GM19099 (cell line): ENCODE measurements around the gene SRP9.
A peak's percentile ranks its signal among the peaks of the same experiment; 100 is the strongest.

Experiments used
- POLR2A ChIP-seq: IDR thresholded peaks from 3 replicates; pipeline ENCODE4 v1.6.1; 2011; ENCODE audit warnings: low read depth; ENCODE audit not compliant: insufficient read length; ENCODE audit errors: extremely low read depth

SRP9 gene

GRCh38 chr1:225806249-225806648 is 28.6 kb downstream of the SRP9 start:
- no peak for TF ChIP-seq POLR2A

- no peak for TF ChIP-seq POLR2A
Observed at GRCh38 chr1:225808136-225808535, 30.5 kb downstream of the SRP9 start.

- TF ChIP-seq POLR2A = peak; percentile 59
Observed at GRCh38 chr1:225809842-225810578, 32.4 kb downstream of the SRP9 start, which contains the start of gene EPHX1. Gene EPHX1, plus strand, starts transcription at chr1:225810124. Its CDS starts 18,606 bp downstream, at chr1:225828730.

GRCh38 chr1:225811622-225812487 is 34.2 kb downstream of the SRP9 start:
- no peak for TF ChIP-seq POLR2A

GRCh38 chr1:225812488-225813213 is 35.0 kb downstream of the SRP9 start:
- no peak for TF ChIP-seq POLR2A

GRCh38 chr1:225813214-225813964 is 35.8 kb downstream of the SRP9 start:
- no peak for TF ChIP-seq POLR2A

- TF ChIP-seq POLR2A = no peak
Observed at GRCh38 chr1:225814381-225814780, 36.8 kb downstream of the SRP9 start.

- TF ChIP-seq POLR2A = no peak
Observed at GRCh38 chr1:225815526-225816178, 38.0 kb downstream of the SRP9 start.

GRCh38 chr1:225816643-225817538 is 39.3 kb downstream of the SRP9 start:
- TF ChIP-seq POLR2A = no peak

- no peak for TF ChIP-seq POLR2A
Observed at GRCh38 chr1:225817611-225818061, 40.0 kb downstream of the SRP9 start.

- TF ChIP-seq POLR2A = no peak
Observed at GRCh38 chr1:225818229-225818628, 40.6 kb downstream of the SRP9 start.

- TF ChIP-seq POLR2A = no peak
Observed at GRCh38 chr1:225819346-225820192, 41.9 kb downstream of the SRP9 start.

GRCh38 chr1:225820522-225821120 is 43.0 kb downstream of the SRP9 start:
- TF ChIP-seq POLR2A = no peak
